Measurements from ENCODE around the gene FCAR.
"Not testable (repeated sequence)": the region's sequence is repeated elsewhere in the genome, so short reads cannot be mapped to it uniquely, and the experiment has no call there.

The FCAR gene

DNA sequence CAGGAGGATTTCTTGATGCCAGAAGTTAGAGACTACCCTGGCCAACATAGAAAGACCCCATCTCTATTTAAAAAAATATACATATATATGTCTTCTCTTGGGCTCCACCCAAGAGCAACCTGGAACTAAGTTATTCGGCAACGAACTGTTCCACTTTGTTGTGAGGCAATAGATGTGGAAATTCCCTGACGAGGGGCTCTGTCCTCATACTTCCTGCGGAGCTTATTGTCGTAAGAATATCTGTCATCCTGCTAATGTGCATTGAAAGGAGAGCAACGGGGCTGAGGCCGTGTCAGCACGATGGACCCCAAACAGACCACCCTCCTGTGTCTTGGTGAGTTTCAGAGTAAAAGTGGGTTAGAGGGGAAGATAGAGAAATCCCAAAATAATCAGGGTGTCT is at the start of gene FCAR:
TSS of gene FCAR (plus strand) at position 246 of the 400 bp plus-strand sequence. CDS start at position 301, 55 bp downstream.
- DNase-seq (ENCODE audit: low read depth), result no peak

GRCh38 chr19:54824416-54824815 is 49.6 kb upstream of the FCAR start:
- not testable (repeated sequence) for DNase-seq (ENCODE audit: low read depth)

DNA sequence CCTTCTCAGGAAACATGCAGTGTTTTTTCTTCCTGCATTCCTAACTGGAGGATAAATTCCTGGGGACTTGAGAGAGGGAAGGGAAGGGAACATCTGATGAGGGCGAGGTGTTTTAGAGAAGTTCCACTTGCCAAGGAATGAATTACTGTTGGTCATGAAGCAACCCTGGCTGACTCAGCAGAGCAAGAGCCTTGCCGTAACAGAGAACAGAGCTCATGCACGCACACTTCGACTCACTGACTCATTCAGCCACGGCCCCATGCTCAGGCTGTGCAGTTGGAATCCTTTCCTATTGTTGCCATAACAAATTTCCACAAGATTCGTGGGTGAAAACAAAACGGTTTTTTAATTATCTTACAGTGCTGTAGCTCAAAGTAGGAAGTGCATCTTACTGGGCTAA is 48.7 kb upstream of the FCAR start:
- DNase-seq (ENCODE audit: low read depth), result not testable (repeated sequence)

DNA sequence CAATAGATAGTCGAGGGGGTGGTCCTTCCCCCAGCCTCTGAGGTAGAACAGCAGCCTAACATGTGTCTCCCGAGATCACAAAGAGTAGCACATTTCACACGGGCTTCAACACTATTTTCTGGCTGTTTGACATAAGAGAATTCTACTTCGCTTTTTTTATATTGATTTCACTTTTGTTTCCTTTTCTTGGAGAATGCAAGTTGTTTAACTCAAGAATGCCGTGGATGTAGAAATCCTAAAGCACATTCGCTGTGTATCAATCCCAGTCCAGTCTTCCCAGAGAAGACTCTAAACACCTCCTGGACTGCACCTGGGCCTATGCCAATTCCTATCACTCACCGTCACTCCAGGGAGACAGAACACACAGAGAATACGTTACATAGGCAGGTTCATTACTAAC is 46.0 kb upstream of the FCAR start:
- DNase-seq (ENCODE audit: low read depth), result not testable (repeated sequence)

- DNase-seq (ENCODE audit: low read depth), result not testable (repeated sequence)
Measured at GRCh38 chr19:54832496-54832895, 41.5 kb upstream of the FCAR start, which contains the start of gene KIR2DS4. KIR2DS4 (plus strand) TSS chr19:54832676.

DNA sequence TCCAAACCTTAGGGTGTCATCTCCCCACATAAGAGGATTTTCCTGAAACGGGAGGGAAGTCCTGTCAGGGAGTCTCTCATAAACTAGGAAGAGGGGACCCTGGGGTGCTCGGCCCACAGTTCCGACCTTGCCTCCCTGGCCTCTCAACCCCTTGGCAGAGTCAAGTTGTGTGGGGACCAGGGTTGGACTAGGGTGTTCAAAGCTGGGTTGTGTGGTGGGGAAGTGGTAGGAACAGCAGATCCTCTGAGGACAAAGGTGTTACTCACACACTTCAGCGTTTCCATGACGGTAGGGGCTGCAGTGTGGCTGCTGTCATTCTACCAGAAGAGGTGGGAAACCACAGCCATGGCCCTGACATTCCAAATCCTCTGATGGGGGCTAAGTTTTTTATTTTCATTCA is 38.9 kb upstream of the FCAR start:
- not testable (repeated sequence) for DNase-seq (ENCODE audit: low read depth)

GRCh38 chr19:54837522-54837921 is 36.5 kb upstream of the FCAR start:
- DNase-seq (ENCODE audit: low read depth), result not testable (repeated sequence)

- not testable (repeated sequence) for DNase-seq (ENCODE audit: low read depth)
Measured at GRCh38 chr19:54843171-54843570, 30.9 kb upstream of the FCAR start.

- DNase-seq (ENCODE audit: low read depth), result not testable (repeated sequence)
Measured at GRCh38 chr19:54850061-54850640, 23.9 kb upstream of the FCAR start, which contains the start of gene KIR3DL2. KIR3DL2 (plus strand) TSS chr19:54850443; CDS start chr19:54850476, 33 bp downstream.

DNA sequence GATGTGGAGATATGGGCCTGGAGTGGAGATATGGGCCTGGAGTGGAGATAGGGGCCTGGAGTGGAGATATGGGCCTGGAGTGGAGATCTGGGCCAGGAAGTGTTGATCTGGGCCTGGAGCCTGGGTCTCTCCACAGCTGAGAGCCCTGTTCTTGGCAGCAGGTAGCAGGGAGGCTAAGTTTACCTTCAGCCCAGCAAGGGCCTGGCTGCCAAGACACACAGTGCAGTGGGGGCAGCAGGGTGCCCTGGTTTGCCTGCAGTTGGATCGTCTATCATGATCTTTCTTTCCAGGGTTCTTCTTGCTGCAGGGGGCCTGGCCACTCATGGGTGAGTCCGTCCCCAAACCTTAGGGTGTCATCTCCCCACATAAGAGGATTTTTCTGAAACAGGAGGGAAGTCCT is 23.1 kb upstream of the FCAR start:
- no peak for DNase-seq (ENCODE audit: low read depth)

DNA sequence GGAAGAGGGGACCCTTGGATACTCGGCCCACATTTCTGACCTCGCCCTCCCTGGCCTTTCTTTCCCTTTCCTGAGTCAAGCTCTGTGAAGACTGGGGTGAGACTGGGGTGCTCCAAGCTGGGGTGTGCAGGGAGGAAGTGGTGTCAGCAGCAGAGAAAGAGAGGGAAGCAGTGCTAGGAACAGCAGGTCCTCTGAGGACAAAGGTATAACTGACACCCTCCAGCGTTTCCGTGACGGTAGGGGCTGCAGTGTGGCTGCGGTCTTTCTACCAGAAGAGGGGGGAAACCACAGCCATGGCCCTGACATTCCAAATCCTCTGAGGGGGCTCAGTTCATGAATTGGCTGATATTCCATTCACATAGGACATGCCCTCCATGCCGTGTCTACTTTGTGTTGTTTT is 22.7 kb upstream of the FCAR start:
- no peak for DNase-seq (ENCODE audit: low read depth)

DNA sequence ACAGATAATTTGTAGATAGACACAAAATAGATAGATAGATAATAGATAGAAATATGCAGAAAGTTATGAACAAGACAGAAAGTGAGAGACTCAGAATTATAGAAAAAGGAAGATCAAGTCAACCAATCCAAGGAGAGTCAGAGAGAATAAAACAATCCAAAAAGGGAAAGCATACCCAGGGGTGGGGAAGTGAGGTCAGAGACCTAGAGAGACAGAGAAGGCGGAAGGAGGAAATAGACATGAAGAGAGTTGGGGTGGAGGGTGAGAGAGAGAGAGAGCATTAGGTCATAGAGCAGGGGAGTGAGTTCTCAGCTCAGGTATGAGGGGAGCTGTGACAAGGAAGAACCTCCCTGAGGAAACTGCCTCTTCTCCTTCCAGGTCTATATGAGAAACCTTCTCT is 18.8 kb upstream of the FCAR start:
- DNase-seq (ENCODE audit: low read depth), result not testable (repeated sequence)

DNA sequence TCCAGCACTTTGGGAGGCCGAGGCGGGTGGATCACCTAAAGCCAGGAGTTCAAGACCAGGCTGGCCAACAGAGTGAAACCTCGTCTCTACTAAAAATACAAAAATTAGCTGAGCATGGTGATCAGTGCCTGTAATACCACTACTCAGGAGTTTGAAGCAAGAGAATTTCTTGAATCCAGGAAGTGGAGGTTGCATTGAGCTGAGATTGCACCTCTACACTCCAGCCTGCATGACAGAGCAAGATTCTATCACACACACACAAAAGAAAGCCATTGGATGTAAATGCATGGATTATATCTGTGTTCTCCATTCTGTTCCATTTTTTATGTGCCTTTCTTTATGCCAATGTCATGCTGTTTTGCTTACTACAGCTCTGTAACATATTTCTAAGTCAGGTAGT is 15.6 kb upstream of the FCAR start:
- not testable (repeated sequence) for DNase-seq (ENCODE audit: low read depth)

DNA sequence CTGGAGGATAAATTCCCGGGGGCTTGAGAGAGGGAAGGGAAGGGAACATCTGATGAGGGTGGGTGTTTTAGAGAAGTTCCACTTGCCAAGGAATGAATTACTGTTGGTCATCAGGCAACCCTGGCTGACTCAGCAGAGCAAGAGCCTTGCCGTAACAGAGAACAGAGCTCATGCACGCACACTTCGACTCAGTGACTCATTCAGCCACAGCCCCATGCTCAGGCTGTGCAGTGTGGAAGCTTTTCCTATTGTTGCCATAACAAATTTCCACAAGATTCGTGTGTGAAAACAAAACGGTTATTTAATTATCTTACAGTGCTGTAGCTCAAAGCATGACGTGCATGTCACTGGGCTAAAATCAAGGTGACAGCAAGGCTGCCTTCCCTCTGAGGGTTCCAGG is 14.6 kb upstream of the FCAR start:
- not testable (repeated sequence) for DNase-seq (ENCODE audit: low read depth)

DNA sequence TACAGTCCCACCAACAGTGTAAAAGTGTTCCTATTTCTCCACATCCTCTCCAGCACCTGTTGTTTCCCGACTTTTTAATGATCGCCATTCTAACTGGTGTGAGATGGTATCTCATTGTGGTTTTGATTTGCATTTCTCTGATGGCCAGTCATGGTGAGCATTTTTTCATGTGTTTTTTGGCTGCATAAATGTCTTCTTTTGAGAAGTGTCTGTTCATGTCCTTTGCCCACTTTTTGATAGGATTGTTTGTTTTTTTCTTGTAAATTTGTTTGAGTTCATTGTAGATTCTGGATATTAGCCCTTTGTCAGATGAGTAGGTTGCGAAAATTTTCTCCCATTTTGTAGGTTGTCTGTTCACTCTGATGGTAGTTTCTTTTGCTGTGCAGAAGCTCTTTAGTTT is 10.6 kb upstream of the FCAR start:
- DNase-seq (ENCODE audit: low read depth), result not testable (repeated sequence)

GRCh38 chr19:54871696-54872095 is 2.3 kb upstream of the FCAR start:
- no peak for DNase-seq (ENCODE audit: low read depth)

DNA sequence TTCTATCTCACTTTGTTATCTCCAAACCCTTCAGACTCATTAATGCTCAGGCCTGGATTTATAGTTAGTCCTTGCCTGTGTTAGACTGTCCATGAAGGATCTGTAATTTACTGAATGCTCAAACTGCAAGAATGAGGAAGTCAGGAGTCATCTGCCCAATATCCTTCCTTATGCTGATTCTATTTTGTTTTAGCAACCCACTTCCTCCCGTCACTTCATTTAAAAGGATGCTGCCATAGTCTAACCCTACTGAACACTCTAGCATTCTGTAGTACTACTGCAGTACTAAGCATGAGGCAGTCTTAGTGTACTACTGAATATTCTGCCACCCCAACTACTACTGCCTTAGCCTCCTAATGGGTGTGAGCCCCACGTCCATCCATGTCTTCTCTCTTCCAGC is 1.5 kb downstream of the FCAR start:
- no peak for DNase-seq (ENCODE audit: low read depth)

DNA sequence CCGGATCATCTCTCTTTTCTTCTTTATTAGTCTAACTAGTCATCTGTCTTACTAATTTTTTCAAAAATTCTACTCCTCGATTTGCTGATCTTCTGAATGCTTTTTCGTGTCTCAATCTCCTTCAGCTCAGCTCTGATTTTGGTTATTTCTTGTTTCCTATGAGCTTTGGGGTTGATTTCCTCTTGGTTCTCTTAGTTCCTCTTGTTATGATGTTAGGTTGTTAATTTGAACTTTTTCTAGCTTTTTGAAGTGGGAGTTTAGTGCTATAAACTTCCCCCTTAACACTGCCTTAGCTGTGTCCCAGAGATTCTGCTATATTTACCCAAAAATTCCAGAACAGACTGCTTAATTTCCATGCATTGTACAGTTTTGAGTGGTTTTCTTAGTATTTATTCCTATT is 3.4 kb downstream of the FCAR start:
- no peak for DNase-seq (ENCODE audit: low read depth)

GRCh38 chr19:54881884-54882283 is 7.8 kb downstream of the FCAR start:
- no peak for DNase-seq (ENCODE audit: low read depth)

GRCh38 chr19:54882758-54883157 is 8.7 kb downstream of the FCAR start:
- DNase-seq (ENCODE audit: low read depth), result no peak

DNA sequence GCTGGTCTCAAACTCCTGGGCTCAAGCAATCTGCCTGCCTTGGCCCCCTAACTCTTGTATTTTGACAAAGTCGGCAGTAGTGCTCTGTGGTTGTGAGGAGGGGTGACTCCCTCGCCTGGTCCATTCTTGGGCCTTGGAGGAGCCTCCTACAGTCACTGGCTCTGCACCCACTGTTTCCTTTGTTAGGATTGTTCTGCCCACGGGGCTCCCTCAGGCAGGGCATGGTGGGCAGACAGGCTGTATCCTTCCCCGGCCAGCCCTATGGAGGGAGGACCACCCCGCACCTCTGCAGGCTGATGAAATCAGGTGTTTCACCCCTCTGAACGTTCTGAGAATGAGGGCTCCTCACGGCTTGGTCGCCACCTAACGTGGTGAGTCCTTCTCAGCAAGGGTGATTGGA is 9.2 kb downstream of the FCAR start:
- DNase-seq (ENCODE audit: low read depth), result no peak

- no peak for DNase-seq (ENCODE audit: low read depth)
Measured at GRCh38 chr19:54888239-54888638, 14.2 kb downstream of the FCAR start.

GRCh38 chr19:54889566-54889965 is 15.5 kb downstream of the FCAR start:
- no peak for DNase-seq (ENCODE audit: low read depth)

DNA sequence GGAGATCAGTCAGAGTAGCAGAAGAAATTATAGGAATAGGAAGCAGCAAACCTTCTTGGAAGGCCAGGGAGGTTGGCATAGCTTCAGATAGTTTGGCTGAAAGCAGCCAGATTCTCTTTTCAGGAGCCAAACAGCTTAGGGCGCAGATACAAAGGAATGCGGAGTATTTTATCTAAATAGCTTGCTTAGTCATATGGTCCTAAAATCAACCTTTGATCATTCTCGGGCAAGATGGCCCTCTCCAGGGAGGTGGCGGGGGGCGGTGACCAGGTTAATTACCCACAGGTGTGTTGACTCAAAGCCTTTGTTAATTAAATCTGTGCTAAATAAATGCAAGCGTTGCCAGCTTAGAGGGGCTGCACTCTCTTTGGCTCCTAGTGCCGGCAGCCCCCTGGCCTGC is 19.4 kb downstream of the FCAR start:
- DNase-seq (ENCODE audit: low read depth), result no peak

All from EH (cell line).